HG02759 (cell line): Measurements from ENCODE around the gene ZNF710.
"Not testable (repeated sequence)": the region's sequence is repeated elsewhere in the genome, so short reads cannot be mapped to it uniquely, and the experiment has no call there.

Experiments
- ATAC-seq: cut with Tn5 transposase; IDR thresholded peaks from one replicate; pipeline ENCODE4 v1.9.1; 2021; ENCODE audit warnings: mild to moderate bottlenecking, moderate library complexity; ENCODE audit not compliant: unreplicated experiment

ZNF710 gene

GRCh38 chr15:90101130-90101968 lies 100.2 kb downstream of the ZNF710 start:
- peak; percentile 12 for ATAC-seq

GRCh38 chr15:90101969-90102890 lies 101.1 kb downstream of the ZNF710 start, which contains the start of gene IDH2:
Gene IDH2, minus strand, starts transcription at chr15:90102468. Its CDS starts 78 bp downstream, at chr15:90102390.
- peak; percentile 78 for ATAC-seq

DNA sequence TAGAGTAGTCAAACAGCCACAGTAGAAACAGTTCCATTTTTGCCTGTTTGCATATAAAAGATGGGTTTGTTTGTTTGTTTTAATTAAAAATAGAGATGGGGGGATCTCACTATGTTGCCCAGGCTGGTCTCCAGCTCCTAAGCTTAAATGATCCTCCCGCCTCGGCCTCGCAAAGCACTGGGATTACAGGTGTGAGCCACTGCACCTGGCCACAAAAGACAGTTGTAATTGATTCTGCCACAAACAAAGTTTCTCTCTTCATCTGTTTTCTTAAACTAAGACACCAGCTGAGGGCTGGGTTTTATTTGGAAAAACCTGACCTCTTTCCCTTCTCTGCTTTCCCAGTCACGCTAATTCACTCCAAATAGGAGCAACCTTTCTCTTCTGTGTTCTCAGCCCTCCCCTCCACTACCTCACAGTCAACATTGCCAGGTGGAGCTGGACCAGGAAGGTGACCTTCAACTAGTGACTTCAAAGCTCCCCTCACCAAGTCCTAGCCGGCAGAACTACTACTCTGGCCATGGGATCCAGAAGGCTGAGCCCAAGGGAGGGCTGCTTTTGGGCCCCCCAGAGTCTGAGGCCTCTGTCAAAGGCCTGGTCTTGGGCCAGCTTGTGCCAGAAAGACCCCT lies 102.7 kb downstream of the ZNF710 start:
- no peak for ATAC-seq

- no peak for ATAC-seq
Observed at GRCh38 chr15:90104551-90104950, 103.4 kb downstream of the ZNF710 start.

- ATAC-seq, result no peak
Observed at GRCh38 chr15:90105521-90105920, 104.4 kb downstream of the ZNF710 start.

DNA sequence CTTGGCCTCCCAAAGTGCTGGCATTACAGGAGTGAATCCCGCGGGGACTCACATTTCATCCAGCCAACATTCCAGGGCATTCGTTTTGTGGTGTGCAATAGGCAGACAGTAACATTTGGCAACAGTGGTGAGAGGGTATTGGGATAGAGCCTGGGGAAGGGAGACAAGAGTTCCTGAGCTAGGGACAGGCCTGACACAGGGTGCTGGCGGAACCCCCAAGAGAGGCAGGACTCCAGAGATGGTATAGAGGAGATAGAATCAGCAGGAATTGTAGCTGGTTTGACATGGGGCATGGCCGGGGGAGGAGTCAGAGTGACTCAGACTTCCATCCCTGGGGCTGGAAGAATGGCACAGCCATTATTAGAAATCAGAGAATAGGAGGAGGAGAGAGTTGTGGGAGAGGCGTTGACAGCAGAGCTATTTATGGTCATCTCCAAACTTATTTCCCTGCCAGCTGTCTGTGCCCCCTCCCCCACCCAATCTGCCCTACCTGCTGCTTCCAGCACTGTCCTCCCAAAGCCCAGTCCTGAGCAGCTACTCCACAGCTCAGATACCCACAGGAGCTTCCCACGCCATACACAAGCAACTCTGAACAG lies 105.5 kb downstream of the ZNF710 start:
- ATAC-seq, result no peak

- not testable (repeated sequence) for ATAC-seq
Observed at GRCh38 chr15:90108038-90108437, 106.9 kb downstream of the ZNF710 start.

DNA sequence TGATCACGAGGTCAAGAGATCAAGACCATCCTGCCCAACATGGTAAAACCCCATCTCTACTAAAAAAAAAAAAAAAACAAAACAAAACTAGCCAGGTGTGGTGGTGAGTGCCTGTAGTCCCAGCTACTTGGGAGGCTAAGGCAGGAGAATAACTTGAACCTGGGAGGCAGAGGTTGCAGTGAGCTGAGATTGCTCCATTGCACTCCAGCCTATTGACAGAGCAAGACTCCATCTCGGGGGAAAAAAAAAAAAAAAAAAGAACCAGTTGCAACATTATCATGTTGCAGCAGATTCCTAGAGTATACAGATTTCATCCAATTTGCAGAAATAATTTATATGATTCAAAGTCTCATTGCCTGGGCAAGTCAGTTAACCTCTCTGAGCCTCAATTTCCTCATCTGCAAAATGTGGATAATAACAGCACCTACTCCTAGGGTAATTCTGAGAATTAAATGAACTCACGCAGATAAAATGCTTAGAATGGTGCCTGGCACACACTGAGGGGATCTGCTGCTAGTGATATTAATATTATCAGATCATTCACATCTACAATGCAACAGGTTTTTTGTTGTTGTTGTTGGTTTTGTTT lies 108.1 kb downstream of the ZNF710 start:
- ATAC-seq, result not testable (repeated sequence)

DNA sequence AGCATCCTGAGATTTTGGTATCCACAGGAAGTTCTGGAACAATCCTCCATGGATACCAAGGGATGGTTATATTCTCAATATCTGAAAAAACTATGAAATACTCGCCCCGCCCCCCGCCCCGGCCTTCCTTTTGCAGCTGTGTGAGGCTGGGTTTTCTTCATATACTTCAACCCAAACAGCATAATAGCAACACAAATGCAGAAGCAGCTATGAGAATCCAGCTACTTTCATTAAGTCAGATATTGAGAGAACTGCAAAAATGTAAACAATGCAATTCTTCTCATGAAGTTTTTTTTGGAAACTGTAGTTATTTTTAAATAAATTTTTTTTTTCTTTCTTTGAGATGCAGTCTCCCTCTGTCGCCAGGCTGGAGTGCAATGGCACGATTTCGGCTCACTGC lies 112.0 kb downstream of the ZNF710 start:
- ATAC-seq, result no peak

DNA sequence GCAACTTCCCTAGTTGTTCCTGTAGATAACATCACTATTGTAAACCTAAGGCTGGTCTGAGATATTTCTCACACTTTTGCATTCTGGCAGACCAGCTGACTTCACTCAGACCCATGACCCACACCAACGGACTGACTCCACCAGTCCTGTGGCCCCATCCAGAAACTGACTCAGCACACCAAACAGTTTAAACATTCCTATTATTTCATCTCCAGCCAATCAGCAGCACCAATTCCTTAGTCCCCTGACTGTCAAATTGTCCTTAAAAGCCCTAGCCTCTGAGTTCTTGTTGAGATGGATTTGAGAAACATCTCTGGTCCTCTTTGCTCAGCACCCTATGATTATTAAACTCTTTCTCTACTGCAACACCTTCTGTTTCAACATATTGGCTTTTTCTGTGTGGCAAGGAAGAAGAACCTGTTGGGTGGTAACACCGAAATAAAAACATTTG lies 113.4 kb downstream of the ZNF710 start:
- ATAC-seq, result no peak

GRCh38 chr15:90115783-90116182 lies 114.7 kb downstream of the ZNF710 start:
- ATAC-seq, result no peak

- no peak for ATAC-seq
Observed at GRCh38 chr15:90119367-90119766, 118.2 kb downstream of the ZNF710 start.

- ATAC-seq, result no peak
Observed at GRCh38 chr15:90121086-90121485, 120.0 kb downstream of the ZNF710 start.

DNA sequence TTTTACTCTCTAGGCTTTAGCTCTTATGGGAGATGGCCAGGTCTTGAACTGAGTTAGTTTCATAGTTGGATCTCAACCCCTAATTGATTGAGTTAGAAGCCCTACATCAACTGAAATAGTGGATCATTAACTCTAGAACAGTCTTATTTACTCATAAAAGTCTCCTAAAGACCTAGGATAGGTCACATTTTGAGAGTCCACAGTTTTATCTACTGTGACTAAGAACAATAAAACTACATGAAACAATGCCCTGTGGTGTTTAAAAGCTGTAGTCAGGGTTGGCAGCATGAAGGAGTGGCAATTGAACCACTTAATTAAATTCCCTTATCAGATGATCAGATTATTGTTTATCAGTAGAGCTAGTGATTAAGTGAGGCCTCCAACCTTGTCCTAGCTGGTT lies 123.4 kb downstream of the ZNF710 start:
- ATAC-seq, result no peak

DNA sequence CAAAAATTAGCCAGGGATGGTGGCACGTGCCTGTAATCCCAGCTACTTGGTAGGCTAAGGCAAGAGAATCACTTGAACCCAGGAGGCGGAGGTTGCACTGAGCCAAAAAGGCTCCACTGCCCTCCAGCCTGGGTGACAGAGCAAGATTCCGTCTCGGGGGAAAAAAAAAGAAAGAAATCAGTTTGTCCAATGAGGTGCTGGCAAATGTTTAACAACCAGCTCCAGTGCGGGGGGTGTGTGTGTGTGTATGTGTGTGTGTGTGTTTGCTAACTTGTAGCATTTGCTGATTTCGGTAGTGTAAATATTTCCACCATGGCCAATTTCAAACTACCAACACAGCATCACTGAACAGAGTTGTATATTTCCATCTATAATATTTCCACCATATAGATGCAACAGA lies 124.9 kb downstream of the ZNF710 start:
- ATAC-seq, result no peak

DNA sequence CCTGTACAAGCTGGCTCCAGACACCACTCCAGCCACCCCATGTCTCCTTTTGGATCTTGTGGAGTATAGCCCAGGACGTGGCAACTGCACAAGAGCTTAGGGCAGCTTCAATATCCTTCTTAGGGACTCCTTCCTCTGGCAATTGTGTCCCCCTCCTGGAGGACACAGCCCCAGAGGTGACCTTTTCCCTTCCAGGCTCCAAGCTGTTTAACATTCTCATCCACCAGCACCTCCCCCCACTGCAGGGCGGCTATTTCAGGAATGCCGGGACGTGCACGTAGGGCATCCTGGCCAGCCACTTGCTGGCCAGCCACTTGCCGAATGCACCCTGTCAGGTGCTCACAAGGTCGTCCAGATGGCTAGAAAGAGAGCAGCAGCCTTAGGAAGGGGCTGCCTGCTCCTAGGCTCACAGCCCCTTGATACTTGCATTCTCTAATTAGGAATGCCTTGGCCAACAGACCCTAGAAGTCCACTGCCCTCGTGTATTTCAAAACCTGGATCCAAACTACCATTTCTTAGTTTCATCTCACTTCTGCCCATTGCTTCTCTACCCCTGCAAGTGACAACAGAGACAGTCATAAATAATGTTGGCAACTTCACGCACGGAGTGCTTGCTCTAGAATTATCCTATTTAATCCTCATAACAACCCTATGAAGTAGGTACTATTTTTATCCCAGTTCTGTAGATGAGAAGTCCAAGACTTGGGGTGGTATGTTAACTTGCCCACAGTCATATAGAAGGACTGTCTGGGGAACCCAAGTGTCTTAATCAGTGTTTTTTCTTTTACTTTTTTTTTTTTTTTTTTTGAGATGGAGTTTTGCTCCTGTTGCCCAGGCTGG lies 125.7 kb downstream of the ZNF710 start:
- no peak for ATAC-seq

GRCh38 chr15:90130291-90130690 lies 129.2 kb downstream of the ZNF710 start:
- ATAC-seq, result no peak
